HCEC 1CT (cell line): ENCODE results near the gene TCEAL7.
"Not testable (repeated sequence)": the region's sequence is repeated elsewhere in the genome, so short reads cannot be mapped to it uniquely, and the experiment has no call there.

Experiments used
- DNase-seq: peaks from one replicate; pipeline ENCODE4 v3.0.0-alpha.2; 2017

The TCEAL7 gene

DNA sequence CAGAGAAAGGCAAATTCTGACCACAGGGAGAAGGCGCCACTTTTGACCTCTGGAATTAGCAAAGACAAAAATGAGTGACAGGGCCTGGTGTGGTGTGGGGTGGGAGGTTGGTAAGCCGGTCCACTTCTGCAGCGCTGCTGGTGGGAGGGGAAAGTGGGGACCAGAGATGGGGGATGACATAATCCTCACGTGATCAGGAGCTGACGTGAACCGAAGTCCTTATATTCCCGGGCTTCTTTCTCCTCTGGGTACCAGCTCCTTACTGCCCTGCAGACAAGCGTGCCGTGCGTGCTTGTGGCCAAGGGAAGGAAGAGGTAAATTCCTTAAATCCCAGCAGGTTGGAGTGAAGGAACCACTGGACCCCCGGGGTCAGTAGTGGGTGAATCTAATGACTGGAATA is at the start of gene TCEAL7:
Gene TCEAL7, plus strand, starts transcription at position 249 of the 400 bp plus-strand sequence. CDS start 1,165 bp downstream, outside the sequence.
- DNase-seq: peak; percentile 35

- DNase-seq: no peak
Measured at GRCh38 chrX:103293118-103293517, 36.9 kb upstream of the TCEAL7 start.

DNA sequence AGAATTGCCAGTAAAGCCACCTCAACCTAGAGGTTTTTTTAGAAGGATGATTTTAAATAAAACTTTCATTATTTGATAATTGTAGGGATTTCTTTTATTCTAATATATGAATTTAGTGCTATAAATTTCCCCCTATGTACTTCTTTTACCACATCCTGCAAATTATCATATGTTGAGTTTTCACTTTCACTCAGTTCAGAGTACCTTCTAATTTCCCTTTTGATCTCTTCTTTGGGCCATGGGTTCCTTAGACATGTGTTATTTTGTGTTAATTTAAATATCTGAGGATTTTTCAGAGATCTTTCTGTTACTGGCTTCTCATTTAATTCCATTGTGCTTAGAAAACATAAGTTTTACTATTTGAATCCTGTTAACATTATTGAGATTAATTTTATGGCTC is 25.3 kb upstream of the TCEAL7 start:
- no peak for DNase-seq

DNA sequence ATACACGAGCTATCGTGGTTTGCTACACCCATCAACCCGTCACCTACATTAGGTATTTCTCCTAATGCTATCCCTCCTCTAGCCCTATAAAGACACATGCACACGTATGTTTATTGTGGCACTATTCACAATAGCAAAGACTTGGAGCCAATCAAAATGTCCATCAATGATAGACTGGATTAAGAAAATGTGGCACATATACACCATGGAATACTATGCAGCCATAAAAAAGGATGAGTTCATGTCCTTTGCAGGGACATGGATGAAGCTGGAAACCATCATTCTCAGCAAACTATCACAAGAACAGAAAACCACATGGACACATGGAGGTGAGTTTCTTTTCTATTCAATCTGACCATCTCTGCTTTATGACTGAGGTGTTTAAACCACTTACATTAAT is 24.4 kb upstream of the TCEAL7 start:
- DNase-seq: not testable (repeated sequence)

DNA sequence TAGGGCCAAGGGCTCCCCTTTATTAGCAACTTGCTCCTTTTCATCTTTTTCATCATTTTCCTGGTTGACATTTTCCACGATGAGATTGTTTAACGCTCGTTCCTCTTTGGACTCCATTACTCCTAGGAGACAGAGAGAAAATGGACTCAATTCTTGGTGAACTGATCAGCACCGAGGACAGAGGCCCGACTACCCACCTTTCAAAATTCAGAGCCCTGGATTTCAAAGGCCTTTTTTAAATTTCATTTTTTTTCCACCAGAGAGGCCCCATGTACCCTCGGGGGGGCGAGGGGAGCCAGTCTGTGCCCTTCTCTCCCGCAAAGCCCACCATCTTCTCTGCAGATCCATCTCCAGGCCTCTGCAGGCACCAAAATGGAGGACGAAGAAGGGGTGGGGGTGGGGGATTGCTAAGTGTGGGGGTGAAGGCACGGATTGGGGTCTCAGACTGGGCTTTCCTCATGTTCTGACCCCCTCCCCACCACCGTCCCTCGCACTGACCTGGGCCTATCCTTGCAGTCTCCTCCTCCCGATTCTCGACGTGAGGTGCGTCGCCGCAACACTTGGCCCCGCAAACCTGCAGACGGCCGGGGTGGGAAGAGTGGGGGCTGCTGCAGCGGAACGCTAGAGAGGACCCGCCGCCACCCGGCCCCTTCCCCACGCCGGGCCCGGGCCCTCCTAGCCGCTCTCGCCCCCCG is 20.0 kb upstream of the TCEAL7 start:
- no peak for DNase-seq

- no peak for DNase-seq
Measured at GRCh38 chrX:103310555-103311398, 19.3 kb upstream of the TCEAL7 start, which contains the start of gene BEX2. Gene BEX2 (minus strand): TSS chrX:103310990. CDS start chrX:103309976, 1,014 bp downstream.

DNA sequence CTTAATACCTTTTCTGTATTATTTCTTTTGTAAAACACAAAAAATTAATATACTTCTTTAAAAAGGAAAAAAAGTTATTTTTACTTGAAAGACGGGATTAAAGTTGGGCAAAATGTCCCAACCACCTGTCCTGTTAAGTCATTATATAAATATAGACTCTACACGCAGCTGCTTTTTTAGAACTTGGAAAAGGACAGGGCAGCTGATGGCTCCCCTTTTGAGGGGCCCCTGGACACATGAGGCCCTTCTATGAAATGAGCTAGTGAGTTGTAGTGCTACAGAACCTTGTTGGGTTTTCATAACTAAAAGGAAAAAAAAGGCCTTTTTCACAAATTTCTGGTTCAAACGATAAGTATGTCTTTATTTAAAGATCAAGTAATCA is 18.6 kb upstream of the TCEAL7 start:
- no peak for DNase-seq

DNA sequence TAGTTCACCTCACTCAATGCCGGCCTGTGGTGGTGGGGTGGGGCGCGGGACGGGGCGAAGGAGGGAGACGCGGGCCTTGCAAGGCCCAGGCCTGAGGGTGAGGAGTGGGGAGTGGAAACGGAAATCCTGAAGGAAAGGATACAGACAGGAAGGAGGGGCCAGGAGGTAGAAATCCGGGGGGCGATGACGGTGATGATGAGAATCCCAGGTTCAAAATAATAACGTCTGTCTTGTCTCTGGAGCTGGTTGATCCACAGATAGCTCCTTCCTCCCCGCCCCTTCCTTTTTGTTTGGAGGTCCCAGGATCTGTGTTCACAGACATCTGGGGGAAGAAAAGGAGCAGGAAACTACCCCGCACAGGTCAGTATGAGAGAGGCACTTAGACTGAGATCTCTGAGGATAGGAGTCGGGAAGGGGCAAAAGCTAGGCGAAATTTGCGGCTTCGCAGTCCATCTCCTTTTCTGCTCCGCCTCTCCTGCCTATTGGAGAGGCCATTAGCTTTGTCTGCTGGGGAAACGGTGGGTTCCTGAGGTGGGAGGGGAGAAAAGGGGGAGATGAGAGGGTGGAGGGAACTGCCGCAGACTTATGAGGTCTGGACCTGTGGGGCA is 746 bp downstream of the TCEAL7 start:
- DNase-seq: no peak

DNA sequence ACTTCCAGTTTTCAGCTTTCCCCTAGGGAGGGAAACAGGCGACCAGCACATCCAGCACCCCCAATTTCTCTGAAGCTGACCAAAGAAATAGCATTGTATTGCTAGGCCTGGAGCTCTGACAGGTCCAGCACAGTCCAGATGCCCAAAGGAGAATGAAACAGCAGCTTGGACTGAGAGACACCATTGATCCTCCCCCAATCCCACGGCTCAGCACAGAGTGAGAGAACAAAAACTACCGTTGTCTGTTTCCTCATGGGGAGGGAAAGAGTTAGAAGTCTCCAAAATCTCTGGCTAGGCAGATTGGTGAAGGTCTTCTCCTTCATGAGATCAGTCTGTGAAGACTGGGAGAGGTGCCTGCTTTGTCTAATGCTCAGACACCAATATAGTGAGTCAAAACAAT is 8.6 kb downstream of the TCEAL7 start:
- no peak for DNase-seq

- peak; percentile 36 for DNase-seq
Measured at GRCh38 chrX:103343105-103343504, 13.1 kb downstream of the TCEAL7 start.

DNA sequence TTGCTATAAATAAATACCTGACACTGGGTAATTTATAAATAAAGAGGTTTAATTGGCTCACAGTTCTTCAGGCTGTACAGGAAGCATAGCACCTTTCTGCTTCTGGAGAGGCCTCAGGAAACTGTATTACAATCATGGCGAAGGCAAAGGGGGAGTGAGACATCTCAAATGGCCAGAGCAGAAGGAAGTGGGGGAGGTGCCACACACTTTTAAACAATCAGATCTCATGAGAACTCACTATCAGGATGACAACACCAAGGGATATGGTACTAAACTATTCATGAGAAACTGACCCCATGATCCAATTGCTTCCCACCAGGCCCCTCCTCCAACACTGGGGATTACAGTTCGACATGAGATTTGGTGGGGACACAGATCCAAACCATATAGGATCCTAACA is 14.6 kb downstream of the TCEAL7 start:
- DNase-seq: no peak

GRCh38 chrX:103347682-103348397 is 17.8 kb downstream of the TCEAL7 start:
- DNase-seq: no peak

DNA sequence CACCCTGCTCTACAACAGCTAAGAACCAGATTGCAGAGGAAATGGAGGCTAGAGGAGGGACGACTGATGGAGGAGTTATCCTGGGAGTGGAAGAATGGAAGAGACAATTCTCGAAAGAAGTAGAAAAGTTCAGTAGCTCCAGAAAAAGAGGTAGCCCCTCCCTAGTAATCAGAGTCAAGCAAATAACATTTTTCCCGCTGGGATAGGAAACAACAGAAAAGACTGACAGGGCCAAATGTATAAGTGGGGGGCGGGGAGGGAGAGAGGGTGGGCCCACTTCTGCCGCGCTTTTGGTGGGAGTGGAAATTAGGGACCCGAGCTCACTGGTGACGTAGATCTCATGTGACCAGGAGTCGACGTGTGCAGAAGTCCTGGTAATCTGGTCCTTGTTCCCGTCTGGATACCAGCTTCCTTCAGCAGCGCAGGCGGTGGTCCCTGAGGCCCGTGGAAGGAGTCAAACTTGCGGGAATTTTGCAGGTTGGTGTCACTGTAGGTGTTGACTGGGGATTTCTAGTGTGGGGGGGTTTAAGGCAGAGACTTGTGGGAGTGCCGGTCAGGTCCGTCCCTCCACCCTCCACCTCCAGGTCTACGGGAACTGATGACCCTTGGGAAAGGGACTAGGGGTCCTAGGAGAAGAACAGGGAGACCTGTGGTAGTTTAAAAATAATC is 26.2 kb downstream of the TCEAL7 start, which contains the start of gene TCEAL9:
Gene TCEAL9, plus strand, starts transcription at position 377 of the 669 bp plus-strand sequence. CDS start 1,179 bp downstream, outside the sequence.
- peak; percentile 71 for DNase-seq

DNA sequence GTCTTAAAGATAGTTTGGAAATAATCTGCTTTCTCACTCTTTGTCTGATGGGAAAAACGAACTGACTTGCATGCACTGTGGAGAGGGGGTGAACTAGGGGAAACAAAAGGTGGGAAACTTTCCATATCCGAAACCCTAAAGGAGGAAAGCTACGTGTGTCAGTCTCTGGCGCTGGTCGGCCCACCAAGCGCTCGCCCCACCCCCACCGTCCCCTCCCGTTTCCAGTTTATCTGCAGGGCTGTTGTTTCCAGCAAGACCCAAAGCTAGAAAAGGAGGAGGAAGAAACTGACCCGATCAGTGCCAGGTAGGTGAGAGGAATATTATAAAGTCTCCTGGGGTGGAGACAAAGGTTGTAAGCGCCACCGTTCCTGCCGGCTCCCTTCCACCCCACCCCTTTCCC is 26.8 kb downstream of the TCEAL7 start:
- no peak for DNase-seq

DNA sequence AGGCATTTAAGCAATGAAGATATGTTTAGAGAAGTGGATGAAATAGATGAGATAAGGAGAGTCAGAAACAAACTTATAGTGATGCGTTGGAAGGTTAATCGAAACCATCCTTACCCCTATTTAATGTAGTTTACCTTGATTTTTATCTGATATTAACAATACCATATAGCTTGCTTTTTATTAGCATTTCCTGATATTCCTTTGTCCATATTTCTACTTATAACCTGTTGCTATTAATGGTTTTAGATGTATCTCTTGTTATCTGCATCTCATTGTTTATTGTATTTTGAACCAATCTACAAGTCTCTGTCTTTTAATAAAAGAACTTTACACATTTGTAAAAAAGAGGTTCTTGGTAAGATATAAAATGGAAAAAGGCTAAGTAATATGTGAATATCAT is 27.8 kb downstream of the TCEAL7 start:
- no peak for DNase-seq

- not testable (repeated sequence) for DNase-seq
Measured at GRCh38 chrX:103359605-103360004, 29.6 kb downstream of the TCEAL7 start.

DNA sequence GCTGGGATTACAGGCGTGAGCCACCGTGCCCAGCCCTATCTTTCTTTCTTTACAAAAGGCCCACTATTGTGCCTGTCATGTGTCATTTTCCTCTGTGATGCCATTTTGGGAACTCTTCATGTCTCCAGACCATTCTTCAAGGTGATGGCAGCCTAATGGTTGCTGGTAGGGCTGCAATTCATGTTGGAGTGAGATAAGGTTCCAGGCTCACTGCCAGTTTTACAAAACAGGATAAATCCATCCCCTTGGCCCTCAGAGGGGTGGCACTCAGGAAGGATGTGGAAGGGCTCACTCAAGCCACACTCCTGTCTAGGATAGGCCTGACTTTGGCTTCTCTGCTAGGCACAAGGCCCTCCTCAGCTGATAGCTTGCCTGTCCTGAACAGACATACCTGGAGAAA is 30.1 kb downstream of the TCEAL7 start:
- no peak for DNase-seq

- DNase-seq: no peak
Measured at GRCh38 chrX:103360916-103361315, 30.9 kb downstream of the TCEAL7 start.

DNA sequence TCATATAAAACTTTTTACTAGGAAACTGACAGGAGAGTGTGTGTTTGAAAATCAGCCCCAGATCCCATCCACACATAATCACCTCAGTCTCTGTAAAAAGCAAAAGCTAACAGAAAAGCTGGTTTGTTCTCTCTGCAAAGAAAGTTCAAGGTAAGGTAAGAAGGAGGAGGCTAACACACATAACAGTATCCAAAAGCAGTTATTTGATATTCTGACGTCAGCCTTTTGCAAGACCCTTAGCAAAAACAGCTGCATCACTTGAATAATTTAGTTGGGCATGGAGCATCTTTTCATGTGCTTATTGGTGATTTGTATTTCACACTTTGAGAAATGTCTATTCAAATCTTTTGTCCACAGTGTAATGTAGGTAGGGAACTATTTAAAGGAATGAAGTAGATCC is 31.8 kb downstream of the TCEAL7 start:
- DNase-seq: no peak

DNA sequence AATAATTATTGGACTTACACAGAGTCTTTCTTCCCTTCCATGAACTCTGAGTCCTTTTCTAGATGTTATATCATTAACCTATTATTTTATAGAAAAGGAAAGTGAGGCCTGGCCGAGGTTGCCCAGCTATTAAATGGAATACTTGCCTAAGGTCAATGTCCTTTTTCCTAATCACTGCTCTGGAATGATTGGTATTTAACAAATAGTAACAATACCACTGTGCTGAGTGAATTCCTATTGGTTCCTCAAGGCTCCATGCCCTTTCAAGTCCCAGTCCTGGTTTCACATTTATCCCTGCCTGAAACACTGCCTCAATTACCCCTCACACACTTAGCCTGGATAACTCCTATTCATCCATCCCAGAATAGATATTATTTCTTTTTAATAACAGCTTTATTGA is 32.4 kb downstream of the TCEAL7 start:
- peak; percentile 71 for DNase-seq

GRCh38 chrX:103363046-103363445 is 33.0 kb downstream of the TCEAL7 start:
- no peak for DNase-seq

- DNase-seq: peak; percentile 40
Measured at GRCh38 chrX:103367502-103367901, 37.5 kb downstream of the TCEAL7 start.
